Prostate gland (tissue), 2 donors: ENCODE measurements around the gene LCN10. TPM values are rescaled to one million over a fixed set of nuclear protein-coding genes. Genes with fewer than 3 reads are reported as not detected.

Experiments used
- DNase-seq: peaks from one replicate; pipeline ENCODE4 v3.0.0-alpha.2; 2019; ENCODE audit warnings: low spot score
- H3K27ac ChIP-seq, 2 donors: fragments of 200-600 bp; sonication (generic); 2 replicates each; pipeline ENCODE4 v1.5.1; 2017 to 2019
- H3K27me3 ChIP-seq: fragments of 200-600 bp; sonication (generic); replicated peaks from 2 replicates; pipeline ENCODE4 v1.5.1; 2019; ENCODE audit not compliant: insufficient read depth
- H3K36me3 ChIP-seq, 2 donors: fragments of 200-600 bp; sonication (generic); 1 replicate in 1 of 2; 2 replicates in 1 of 2; pipeline versions ENCODE4 v1.5.1 to v1.8.1; 2017 to 2019
- H3K4me1 ChIP-seq: fragments of 200-600 bp; sonication (generic); replicated peaks from 2 replicates; pipeline ENCODE4 v1.5.1; 2019
- H3K4me3 ChIP-seq, 2 donors: fragments of 200-600 bp; sonication (generic); 2 replicates each; pipeline ENCODE4 v1.5.1; 2017 to 2019
- H3K9me3 ChIP-seq: fragments of 200-600 bp; sonication (generic); 2 replicates; pipeline ENCODE4 v1.5.1; 2017
- CTCF ChIP-seq, 4 experiments: fragments of 200-600 bp in 2 of 4; fragments of 450-650 bp in 2 of 4; sonication (generic) in 2 of 4; IDR thresholded peaks; 1 replicate in 3 of 4; 2 replicates in 1 of 4; pipeline ENCODE4 v1.5.1; 2016 to 2019; ENCODE audit warnings: antibody characterized with exemption in 4 of 4, mild to moderate bottlenecking in 2 of 4, moderate library complexity in 2 of 4
- POLR2A ChIP-seq: fragments of 450-650 bp; IDR thresholded peaks from one replicate; pipeline ENCODE4 v1.6.1; 2016; ENCODE audit warnings: antibody characterized with exemption, mild to moderate bottlenecking
- POLR2AphosphoS5 ChIP-seq: sonication (generic); formaldehyde crosslinking; IDR thresholded peaks from one replicate; pipeline ENCODE4 v1.6.1; 2017; ENCODE audit warnings: antibody characterized with exemption
- WGBS: methylation state at CpG from one replicate; pipeline ENCODE4 v1.1.5; 2018; 5-methylcytosine and 5-hydroxymethylcytosine counted together
- intact Hi-C: fragments of 100-400 bp; cut with DNase I; formaldehyde crosslinking; loops from one replicate; pipeline ENCODE4 v1.14.2; 2022
- total RNA-seq, 2 donors: library from RNA; depleted of rRNA; stranded (reverse); fragments of >200 nt; gene quantifications; one replicate each; pipeline ENCODE4 v1.1.0, GENCODE V29; 2016

LCN10 gene
- total RNA-seq, 2 donors from 2014 or later, result 3.9 to 14.8 TPM

GRCh38 chr9:136748666-136749611 lies 6.2 kb upstream of the LCN10 start:
- DNase-seq, result no peak
- 69% methylated on average over 21 of the region's 21 CpGs for WGBS
- H3K4me3 ChIP-seq, result no peak overlapping the region
- no peaks in the 10 kb centered on the region for H3K9me3 ChIP-seq
- H3K36me3 ChIP-seq, result no peaks in the 10 kb centered on the region
- TF ChIP-seq POLR2A (no peak), POLR2AphosphoS5 (no peak), CTCF (IDR thresholded peaks at IDR 0.05) (no peak)
- H3K27me3 ChIP-seq, result no peaks in the 10 kb centered on the region
- intact Hi-C loops, result no loop called here
- H3K4me1 ChIP-seq, result no peaks in the 10 kb centered on the region
- no peak overlapping the region for H3K27ac ChIP-seq

GRCh38 chr9:136748201-136748600 lies 5.5 kb upstream of the LCN10 start, which contains the start of gene LCN6:
TSS of gene LCN6 (minus strand) at chr9:136748525. CDS start at chr9:136748483, 42 bp downstream.
- intact Hi-C loops, result no loop called here
- WGBS, result 78% methylated on average over 7 of the region's 8 CpGs
- Histone ChIP-seq H3K9me3 (no peaks in the 10 kb centered on the region), H3K27ac (no peak within 1 kb of the TSS), H3K4me1 (no peaks in the 10 kb centered on the region), H3K4me3 (no peak within 1 kb of the TSS), H3K36me3 (no peaks in the 10 kb centered on the region), H3K27me3 (no peaks in the 10 kb centered on the region)
- TF ChIP-seq POLR2A (no peak), POLR2AphosphoS5 (no peak), CTCF (IDR thresholded peaks at IDR 0.05) (no peak)
- no peak for DNase-seq

GRCh38 chr9:136747161-136748060 lies 4.7 kb upstream of the LCN10 start:
- no peaks in the 10 kb centered on the region for H3K4me1 ChIP-seq
- H3K27ac ChIP-seq, result no peak overlapping the region
- intact Hi-C loops, result no loop called here
- no peak for DNase-seq
- H3K36me3 ChIP-seq, result no peaks in the 10 kb centered on the region
- TF ChIP-seq POLR2AphosphoS5 (no peak), CTCF (IDR thresholded peaks at IDR 0.05) (no peak), POLR2A (no peak)
- WGBS, result 87% methylated on average over 22 of the region's 22 CpGs
- no peaks in the 10 kb centered on the region for H3K9me3 ChIP-seq
- no peak overlapping the region for H3K4me3 ChIP-seq
- no peaks in the 10 kb centered on the region for H3K27me3 ChIP-seq

GRCh38 chr9:136746621-136747020 lies 3.9 kb upstream of the LCN10 start:
- Histone ChIP-seq H3K4me1 (no peaks in the 10 kb centered on the region), H3K27ac (no peak overlapping the region), H3K36me3 (no peaks in the 10 kb centered on the region), H3K27me3 (peaks cover 5% of the 10 kb centered on the region), H3K4me3 (no peak overlapping the region), H3K9me3 (no peaks in the 10 kb centered on the region)
- no peak for TF ChIP-seq POLR2AphosphoS5
- TF ChIP-seq CTCF (IDR thresholded peaks at IDR 0.05), result no peak
- no peak for TF ChIP-seq POLR2A
- intact Hi-C loops, result no loop called here
- no peak for DNase-seq
- WGBS, result 87% methylated on average over 17 of the region's 18 CpGs
